8988T (cell line): ENCODE data around the gene ARL2BP.
"Not testable (repeated sequence)": the region's sequence is repeated elsewhere in the genome, so short reads cannot be mapped to it uniquely, and the experiment has no call there.

ENCODE experiments used
- DNase-seq: peaks from one replicate; pipeline ENCODE4 v3.0.0; 2011

The ARL2BP gene

DNA sequence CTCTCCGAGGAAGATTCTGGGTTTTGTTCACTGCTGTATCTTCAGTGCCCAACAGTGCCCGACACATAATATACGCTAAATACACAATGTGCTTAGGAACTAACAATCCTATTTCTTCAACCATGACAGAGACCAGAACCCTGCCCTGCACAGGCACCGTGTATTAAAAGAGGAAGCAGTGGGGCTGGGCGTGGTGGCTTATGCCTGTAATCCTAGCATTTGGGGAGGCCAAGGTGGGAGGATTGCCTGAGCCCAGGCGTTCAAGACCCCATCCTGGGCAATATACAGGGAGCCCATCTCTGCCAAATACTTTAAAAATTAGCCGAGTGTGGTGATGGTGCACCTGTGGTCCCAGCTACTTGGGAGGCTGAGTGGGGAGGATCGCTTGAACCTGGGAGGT is 19.3 kb downstream of the ARL2BP start:
- no peak for DNase-seq

GRCh38 chr16:57264950-57265371 is 19.9 kb downstream of the ARL2BP start:
- no peak for DNase-seq

GRCh38 chr16:57265850-57266530 is 20.9 kb downstream of the ARL2BP start:
- no peak for DNase-seq

DNA sequence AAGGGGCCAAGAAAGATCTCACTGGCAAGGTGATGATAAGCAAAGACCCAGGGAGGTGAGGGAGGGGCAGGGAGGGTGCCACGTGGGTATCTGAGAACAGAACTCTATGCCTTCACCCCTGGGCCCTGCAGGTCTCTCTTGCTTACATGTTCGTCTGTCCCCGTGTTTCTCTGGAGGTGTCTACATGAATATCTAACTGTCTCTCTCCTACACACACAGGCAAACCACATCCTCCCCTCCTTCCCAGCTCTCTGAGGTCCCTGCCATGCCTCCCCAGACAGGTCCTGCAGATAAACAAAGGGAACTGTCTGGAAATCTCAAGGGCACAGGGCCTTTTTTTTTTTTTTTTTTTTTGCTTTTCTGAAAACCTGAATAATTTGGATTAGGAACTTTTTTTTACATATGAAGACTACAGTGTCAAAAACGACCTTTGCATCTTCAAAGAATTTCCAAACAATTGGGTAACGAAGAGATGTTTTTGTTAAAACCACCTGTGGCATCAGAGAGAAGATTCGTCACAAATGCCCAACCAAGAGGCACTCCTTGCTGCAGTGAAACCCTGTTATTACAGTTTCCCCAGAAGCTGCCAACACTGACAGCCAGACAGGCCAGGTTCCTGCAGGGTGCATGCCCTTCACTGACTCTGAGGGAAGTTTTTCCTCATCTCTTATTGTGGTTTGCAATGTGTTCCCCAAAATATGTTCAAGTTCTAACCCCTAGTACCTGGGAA is 21.6 kb downstream of the ARL2BP start:
- no peak for DNase-seq

DNA sequence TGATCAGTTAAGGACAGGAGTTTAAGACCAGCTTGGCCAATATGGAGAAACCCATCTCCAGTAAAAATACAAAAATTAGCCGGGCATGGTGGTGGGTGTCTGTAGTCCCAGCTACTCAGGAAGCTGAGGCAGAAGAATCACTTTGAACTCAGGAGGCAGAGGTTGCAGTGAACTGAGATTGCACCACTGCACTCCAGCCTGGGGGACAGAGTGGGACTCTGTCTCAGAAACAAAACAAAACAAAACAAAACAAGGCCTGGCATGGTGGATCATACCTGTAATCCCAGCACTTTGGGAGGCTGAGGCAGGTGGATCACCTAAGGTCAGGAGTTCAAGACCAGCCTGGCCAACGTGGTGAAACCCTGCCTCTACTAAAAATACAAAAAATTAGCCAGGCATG is 22.3 kb downstream of the ARL2BP start:
- DNase-seq: not testable (repeated sequence)

DNA sequence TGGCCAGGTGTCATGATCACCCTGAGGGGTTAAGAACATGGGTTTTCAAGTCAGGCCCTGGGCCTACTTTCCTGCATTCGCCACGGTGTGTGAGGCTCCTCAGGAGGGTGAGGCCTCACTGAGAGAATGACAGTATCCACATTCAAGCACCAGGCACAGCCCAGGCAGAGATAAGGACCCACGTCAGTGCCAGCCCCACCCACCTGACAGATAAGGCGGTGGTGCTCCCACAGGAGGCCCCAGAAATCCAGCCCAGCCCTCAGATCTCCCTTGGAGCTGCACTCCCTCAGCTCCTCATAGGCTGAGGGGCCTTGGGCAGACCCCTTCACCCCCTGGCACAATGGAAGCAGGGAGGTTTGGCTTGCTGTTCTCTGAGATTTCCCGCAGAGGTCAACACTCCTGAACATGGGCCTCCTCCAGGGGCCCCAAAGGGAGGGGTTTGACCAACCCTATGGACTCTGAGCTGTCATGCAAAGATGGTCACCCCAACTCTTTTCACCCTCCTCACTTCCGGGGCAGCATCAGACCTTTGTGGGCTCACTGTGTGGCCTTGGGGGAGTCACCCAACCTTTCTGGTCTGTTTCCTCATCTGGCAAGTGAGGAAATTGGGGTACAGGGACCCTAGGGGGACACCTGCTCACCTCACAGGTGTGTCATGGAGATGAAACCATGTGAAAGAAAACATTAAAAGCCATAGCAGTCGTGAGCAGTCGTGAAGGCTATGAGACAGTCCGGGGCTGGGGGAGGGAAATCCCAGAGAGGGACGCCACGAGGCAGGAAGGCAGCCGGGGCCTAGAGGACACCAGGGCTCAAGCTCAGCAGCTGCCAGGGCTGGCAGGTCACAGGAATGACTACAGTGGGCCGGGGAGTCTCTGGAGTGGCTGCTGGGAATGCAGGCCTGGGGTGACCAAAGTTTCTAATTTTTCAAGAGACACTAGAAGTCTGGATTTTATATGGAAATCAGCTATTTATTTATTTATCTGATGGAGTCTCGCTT is 24.0 kb downstream of the ARL2BP start:
- no peak for DNase-seq

- no peak for DNase-seq
Observed at GRCh38 chr16:57270221-57271062, 25.4 kb downstream of the ARL2BP start.

- DNase-seq: no peak
Observed at GRCh38 chr16:57271063-57271345, 25.9 kb downstream of the ARL2BP start.

DNA sequence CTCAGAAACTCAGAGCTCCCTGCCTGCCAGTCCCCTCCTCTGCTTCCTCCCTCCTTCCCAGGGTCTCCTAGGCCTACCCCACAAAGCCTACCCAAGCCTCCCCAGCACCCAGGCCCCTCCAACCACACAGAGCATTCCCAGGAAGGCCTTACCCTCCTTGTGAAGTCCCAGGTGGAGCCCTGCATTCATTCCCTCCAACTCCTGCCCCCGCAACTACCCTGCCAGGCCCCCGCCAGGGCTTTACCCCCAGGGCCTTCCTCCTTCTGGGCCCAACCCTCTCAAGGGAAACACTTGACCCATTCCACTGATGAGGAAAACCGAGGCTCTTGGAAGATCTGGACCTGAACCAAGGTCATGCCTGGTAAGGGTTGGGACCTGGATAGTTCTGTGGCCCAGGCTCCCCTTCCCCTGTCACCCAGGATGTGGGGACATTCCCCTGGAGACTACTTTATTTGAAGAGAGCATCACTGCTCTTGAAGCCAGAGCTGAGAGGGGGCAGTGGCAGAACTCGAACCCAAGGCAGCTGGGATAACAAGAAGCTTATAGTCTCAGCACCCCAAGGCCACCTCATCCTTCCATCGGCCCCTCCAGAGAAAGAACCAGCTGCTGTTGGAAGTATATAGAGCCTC is 26.9 kb downstream of the ARL2BP start:
- no peak for DNase-seq

DNA sequence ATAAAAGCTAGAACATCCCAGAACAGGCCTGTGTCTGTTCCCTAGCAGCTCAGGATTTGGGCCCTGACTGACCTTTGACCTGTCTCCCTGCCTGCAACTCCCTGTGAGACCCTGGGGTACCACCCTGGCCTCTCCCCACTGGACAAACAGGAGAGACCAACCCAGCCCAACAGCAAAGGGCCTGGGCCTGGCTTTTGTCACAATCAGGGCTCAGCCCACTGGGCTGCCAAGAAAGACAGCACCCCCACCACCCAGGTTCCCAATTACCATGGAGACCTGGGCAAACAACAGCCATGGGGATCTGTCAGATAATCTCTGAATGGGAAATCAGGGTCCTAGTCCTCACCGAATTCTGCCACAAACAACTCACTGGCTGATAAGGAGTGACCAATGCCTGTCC is 28.3 kb downstream of the ARL2BP start:
- no peak for DNase-seq

- DNase-seq: no peak
Observed at GRCh38 chr16:57273826-57274225, 28.8 kb downstream of the ARL2BP start.

DNA sequence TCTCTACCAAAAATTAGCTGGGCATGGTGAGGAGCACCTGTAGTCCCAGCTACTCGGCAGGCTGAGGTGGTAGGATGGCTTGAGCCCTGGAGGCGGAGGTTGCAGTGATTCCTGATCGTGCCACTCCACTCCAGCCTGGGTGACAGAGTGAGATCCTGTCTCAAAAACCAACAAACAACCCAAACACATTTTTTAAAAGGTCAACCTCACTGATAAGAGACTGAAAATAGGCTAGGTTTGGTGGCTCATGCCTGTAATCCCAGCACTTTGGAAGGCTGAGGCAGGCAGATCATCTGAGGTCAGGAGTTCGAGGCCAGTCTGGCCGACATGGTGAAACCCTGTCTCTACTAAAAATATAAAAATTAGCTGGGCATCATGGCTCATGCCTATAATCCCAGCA is 30.9 kb downstream of the ARL2BP start:
- not testable (repeated sequence) for DNase-seq

DNA sequence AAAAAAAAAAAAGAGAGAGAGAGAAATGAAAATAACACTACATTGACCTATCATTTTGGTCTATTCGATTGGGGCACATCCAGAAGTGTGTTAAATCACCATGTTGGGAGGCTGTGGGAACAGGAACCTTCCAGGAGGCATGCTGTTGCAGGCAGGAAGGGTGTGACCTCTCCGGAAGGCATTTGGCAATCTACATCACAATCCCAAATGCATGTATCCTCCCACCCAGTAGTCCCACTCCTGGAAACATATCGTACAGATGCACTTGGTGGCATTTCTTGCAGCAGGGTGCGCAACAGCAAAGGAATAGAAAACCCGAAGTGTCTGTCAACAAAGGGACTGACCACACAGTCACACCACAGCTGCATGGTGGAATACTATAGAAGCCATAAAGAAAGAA is 31.5 kb downstream of the ARL2BP start:
- no peak for DNase-seq

DNA sequence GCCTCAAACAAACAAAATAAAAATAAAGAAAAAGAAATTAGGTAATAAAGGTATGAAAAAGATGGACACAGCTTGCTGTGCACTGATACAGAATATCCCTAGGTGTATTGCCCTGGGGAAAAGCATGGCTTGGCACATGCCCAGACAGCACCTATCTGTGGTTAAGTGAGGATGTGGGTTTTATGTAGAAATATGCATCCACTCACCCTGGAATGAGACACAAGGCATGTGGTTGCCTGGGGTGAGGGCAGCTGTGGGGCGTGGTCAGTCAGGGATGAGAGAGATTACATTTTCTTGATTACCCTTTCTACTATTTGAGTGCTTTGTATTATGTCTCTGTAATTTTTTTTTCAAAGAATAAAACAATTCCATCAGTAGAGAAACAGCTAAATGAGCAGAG is 32.5 kb downstream of the ARL2BP start:
- DNase-seq: peak; percentile 92

DNA sequence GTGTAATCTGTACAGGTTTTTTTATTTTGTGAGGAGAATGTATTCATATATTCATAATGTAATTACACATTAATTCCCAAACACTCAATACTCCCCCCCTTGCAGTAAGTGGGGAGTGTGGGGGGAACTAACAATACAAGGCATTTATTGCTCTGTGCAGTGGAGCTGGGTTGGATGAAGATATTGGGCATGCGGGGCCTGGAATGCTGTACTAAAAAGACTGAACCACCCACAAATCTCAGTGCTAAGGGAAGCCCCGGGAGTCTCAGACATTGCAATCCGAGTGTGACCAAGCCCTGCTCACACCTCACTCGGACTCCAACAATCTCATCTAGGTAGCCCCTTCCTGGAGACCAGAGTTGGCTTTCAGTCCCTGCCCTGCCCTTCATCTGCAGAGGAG is 33.4 kb downstream of the ARL2BP start:
- no peak for DNase-seq

- no peak for DNase-seq
Observed at GRCh38 chr16:57279780-57280638, 35.0 kb downstream of the ARL2BP start.

- DNase-seq: no peak
Observed at GRCh38 chr16:57281791-57282190, 36.7 kb downstream of the ARL2BP start.

DNA sequence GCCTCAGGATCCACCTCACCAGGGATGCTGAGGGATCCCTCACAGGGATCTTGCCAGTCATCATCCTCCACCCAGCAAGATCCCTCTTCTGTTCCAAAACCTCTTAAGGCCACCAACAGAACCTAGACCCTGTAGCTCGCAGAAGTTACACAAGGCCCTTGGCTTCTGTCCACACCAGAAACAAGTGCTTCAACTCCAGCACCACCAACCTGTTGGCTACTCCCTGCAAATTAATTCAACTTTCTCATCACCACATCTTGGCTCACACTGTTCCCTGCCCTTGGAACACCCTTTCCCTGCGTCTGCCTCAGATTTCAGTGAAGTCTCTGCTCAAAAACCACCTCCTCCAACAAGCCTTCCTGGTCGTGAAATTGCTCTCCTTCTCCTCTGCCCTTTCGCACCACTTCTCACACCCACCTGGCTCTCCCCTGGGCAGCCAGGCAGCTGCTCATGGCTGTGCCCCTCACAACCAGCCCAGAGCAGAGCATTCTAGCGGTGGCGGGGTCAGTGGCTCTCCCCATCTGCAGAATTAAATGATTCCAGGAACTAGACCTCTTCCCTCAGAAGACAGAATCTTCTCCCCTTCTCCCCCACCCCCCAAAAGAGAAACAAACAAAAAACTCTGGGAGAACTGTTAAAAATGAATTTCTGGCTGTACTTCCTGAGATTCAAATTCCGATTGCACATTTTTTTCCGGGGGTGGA is 37.6 kb downstream of the ARL2BP start:
- DNase-seq: no peak

DNA sequence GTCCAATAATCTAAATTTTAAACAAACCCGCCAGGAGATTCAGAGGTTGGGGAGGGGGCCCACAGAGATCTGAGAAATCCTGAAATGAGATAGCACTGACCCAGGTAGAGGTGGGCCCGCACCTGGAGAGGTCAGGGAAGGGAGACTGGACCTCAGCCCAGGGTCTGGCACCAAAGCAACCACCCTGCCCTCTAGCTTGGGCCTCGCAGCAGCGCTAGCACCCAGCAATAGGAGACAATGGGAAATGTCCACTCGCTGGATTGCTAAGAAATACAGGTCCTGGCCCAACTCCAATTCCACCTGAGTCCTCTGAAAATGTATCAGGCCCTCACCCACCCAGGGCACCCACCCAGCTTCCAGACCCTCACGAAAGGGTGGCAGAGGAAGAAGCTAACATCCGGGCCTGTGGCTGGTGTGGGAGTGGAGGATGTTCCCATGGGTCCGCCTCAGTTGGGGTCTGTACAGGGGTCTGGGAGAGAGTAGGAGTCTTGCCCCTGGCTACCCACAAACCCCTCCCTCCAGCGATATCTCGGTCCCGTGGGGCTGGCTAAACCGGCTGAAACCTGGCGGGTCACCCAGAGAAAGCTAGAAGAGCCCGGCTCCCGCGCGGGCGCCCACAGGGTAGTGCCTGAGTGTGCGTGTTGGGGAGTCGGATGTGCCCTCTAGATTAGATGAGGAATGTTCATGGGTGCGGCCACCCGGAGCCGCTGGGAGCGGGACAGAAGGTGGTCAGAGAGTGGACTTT is 38.3 kb downstream of the ARL2BP start:
- DNase-seq: no peak

DNA sequence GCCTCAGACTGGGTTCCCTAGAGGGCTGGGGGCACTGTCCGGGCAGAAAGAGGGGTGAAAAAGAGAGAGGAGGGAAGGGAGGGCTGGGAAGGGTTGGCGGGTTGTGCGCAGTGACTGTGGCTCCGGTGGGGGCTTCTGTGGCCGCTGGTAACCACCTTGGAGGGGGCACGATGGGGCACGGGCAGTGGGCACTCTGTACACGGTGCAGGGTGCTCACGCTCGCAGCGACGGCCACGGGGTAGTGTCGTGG is 38.8 kb downstream of the ARL2BP start:
- no peak for DNase-seq
